K562 (cell line): ENCODE results near the gene CLTA. TPM values are rescaled to one million over a fixed set of nuclear protein-coding genes. Genes with fewer than 3 reads are reported as not detected.

Experiments used
- ATAC-seq: fragments of 200-7000 bp; cut with Tn5 transposase; 3 replicates; pipeline ENCODE4 v1.9.1; 2020; ENCODE audit warnings: moderate library complexity
- BruUV-seq: library from RNA; stranded (reverse); fragments of 400-500 nt; replicated peaks from 2 replicates; lab custom pipeline; 2021; lab: Mats Ljungman, UMichigan
- CTCF ChIA-PET: fragments of 300-600 bp; formaldehyde crosslinking; extraction: SDS; loops from one replicate; lab custom pipeline; 2021; ENCODE audit warnings: low intra/inter-chr PET ratio; lab: Yijun Ruan, JAX
- POLR2A ChIA-PET: fragments of 300-600, 350-650 bp; sonication (Branson Sonifier 250); formaldehyde crosslinking; extraction: SDS; loops from one replicate; lab custom pipeline; 2021; ENCODE audit warnings: antibody characterized with exemption, inconsistent platforms; lab: Yijun Ruan, JAX
- DNase-seq, 4 experiments: peaks; one replicate each; pipeline versions ENCODE4 v3.0.0 to v3.0.0-alpha.2; 2011 to 2018; ENCODE audit warnings: low spot score in 3 of 4, mixed read lengths in 3 of 4; ENCODE audit errors: extremely low read depth in 1 of 4
- FAIRE-seq: peaks from 2 replicates; lab custom pipeline; 2011; peaks lifted over from hg19 to GRCh38; lab: Jason Lieb, UNC
- H2AFZ ChIP-seq: 2 replicates; pipeline ENCODE4 v1.6.0; 2011; ENCODE audit warnings: low read depth, low read length, control low read depth, inconsistent platforms
- H3K27ac ChIP-seq: fragments of 200-600 bp; 3 replicates; pipeline ENCODE4 v1.8.0; 2011; ENCODE audit warnings: low read depth, mild to moderate bottlenecking, control low read depth, inconsistent platforms, low read length, moderate library complexity, mixed read lengths; ENCODE audit errors: extremely low read depth
- H3K27me3 ChIP-seq, 2 experiments: fragments of 300-600 bp in 1 of 2; 2 replicates in 1 of 2; 3 replicates in 1 of 2; pipeline versions ENCODE4 v1.6.0 to v1.8.0; 2011; ENCODE audit warnings: inconsistent platforms in 2 of 2, low read length in 2 of 2, mild to moderate bottlenecking in 1 of 2, mixed read lengths in 1 of 2, moderate library complexity in 1 of 2; ENCODE audit not compliant: control insufficient read depth in 2 of 2, insufficient read depth in 2 of 2
- H3K36me3 ChIP-seq: fragments of 300-600 bp; 3 replicates; pipeline ENCODE4 v1.8.0; 2011; ENCODE audit warnings: mild to moderate bottlenecking, low read length, inconsistent platforms; ENCODE audit not compliant: control insufficient read depth, insufficient read depth
- H3K4me1 ChIP-seq, 2 experiments: fragments of 200-600 bp in 1 of 2; replicated peaks in 1 of 2; 2 replicates in 1 of 2; 3 replicates in 1 of 2; pipeline versions ENCODE4 v1.5.1 to v1.8.0; 2011; ENCODE audit warnings: inconsistent platforms in 2 of 2, low read length in 2 of 2, mild to moderate bottlenecking in 1 of 2, mixed read lengths in 1 of 2, moderate library complexity in 1 of 2; ENCODE audit not compliant: control insufficient read depth in 2 of 2, insufficient read depth in 2 of 2
- H3K4me2 ChIP-seq: 2 replicates; pipeline ENCODE4 v1.6.1; 2011; ENCODE audit warnings: low read length, control low read depth, inconsistent platforms, mixed read lengths; ENCODE audit not compliant: insufficient read depth
- H3K4me3 ChIP-seq: fragments of 200-600 bp; sonication (generic), shearing (Covaris generic); 2 replicates; pipeline ENCODE4 v1.5.1; 2016; ENCODE audit warnings: control low read depth, inconsistent platforms
- H3K79me2 ChIP-seq: fragments of 200-600 bp; 3 replicates; pipeline ENCODE4 v1.8.0; 2011; ENCODE audit warnings: low read length, inconsistent platforms; ENCODE audit not compliant: control insufficient read depth, insufficient read depth
- H3K9ac ChIP-seq, 2 experiments: 2 replicates each; pipeline versions ENCODE4 v1.6.0 to v1.6.1; 2011; ENCODE audit warnings: low read depth in 2 of 2, low read length in 2 of 2, control low read depth in 1 of 2, inconsistent platforms in 1 of 2, mild to moderate bottlenecking in 1 of 2, mixed read lengths in 1 of 2; ENCODE audit not compliant: insufficient read depth in 1 of 2
- H3K9me1 ChIP-seq: one replicate; pipeline ENCODE4 v1.6.0; 2011; ENCODE audit warnings: inconsistent platforms, mild to moderate bottlenecking, low read length, moderate library complexity; ENCODE audit not compliant: control insufficient read depth, insufficient read depth
- H3K9me3 ChIP-seq: replicated peaks from 2 replicates; pipeline ENCODE4 v1.5.1; 2011; ENCODE audit warnings: low read depth, low read length, inconsistent platforms; ENCODE audit not compliant: control insufficient read depth, insufficient read depth
- H4K20me1 ChIP-seq: replicated peaks from 2 replicates; pipeline ENCODE4 v1.6.1; 2011; ENCODE audit warnings: low read length, inconsistent platforms, mixed read lengths; ENCODE audit not compliant: control insufficient read depth, insufficient read depth
- RNF2 ChIP-seq: sonication (generic); IDR thresholded peaks from 2 replicates; pipeline ENCODE4 v1.6.1; 2016
- SAP30 ChIP-seq: fragments of 200-600 bp; sonication (generic); IDR thresholded peaks from 2 replicates; pipeline ENCODE4 v1.6.1; 2012; ENCODE audit warnings: borderline replicate concordance, low read depth, mild to moderate bottlenecking, moderate library complexity, low read length, control low read depth, inconsistent platforms; ENCODE audit not compliant: insufficient read depth, poor library complexity, severe bottlenecking
- ZBTB17 ChIP-seq: fragments of 450-650 bp; formaldehyde crosslinking; IDR thresholded peaks from 2 replicates; pipeline ENCODE4 v1.4.0; 2020; ENCODE audit warnings: mild to moderate bottlenecking
- ZNF3 ChIP-seq: fragments of 250-450 bp; sonication (Bioruptor Pico); IDR thresholded peaks from 2 replicates; pipeline ENCODE4 v1.5.0; 2021; ENCODE audit warnings: mild to moderate bottlenecking, moderate library complexity
- WGBS: fragments of 100-300 bp; shearing (Covaris generic); methylation state at CpG from one replicate; pipeline ENCODE4 v1.1.6; 2016; ENCODE audit warnings: low coverage, mixed read lengths; ENCODE audit not compliant: insufficient coverage; ENCODE audit errors: missing lambda C conversion rate; 5-methylcytosine and 5-hydroxymethylcytosine counted together
- in situ Hi-C: fragments of 300-500 bp; cut with MboI; formaldehyde crosslinking; loops from 4 replicates; pipeline ENCODE4 v1.15.0; 2018; ENCODE audit warnings: inconsistent platforms, mixed read lengths
- intact Hi-C: fragments of 100-400 bp; cut with micrococcal nuclease; formaldehyde crosslinking; loops from 2 replicates; pipeline ENCODE4 v1.14.2; 2022
- polyA plus RNA-seq, 8 experiments: library from polyadenylated mRNA; depleted of rRNA in 4 of 8; stranded (reverse) in 5 of 8; unstranded in 3 of 8; fragments of >200 nt; fragmentation: Nextera tagmentation in 2 of 8; fragmentation: Illumina TruSeq in 1 of 8; extraction: Ambion mirVana in 2 of 8; extraction: Trizol in 1 of 8; gene quantifications; 2 replicates each; pipeline versions ENCODE4 v1.2.1 to v1.2.3, GENCODE V29; 2011 to 2014; ENCODE audit warnings: inconsistent platforms in 1 of 8, missing spikeins in 1 of 8
- total RNA-seq, 7 experiments: library from RNA; depleted of rRNA in 6 of 7; stranded (reverse); fragments of >200 nt in 6 of 7; fragmentation: Illumina TruSeq in 2 of 7; extraction: Trizol in 2 of 7; gene quantifications; 2 replicates each; pipeline versions ENCODE4 v1.2.1 to v1.2.3, GENCODE V29; 2011 to 2021; ENCODE audit warnings: low replicate concordance in 1 of 7
- TF ChIP-seq, protein P1 (sequence below), 2 experiments: IDR thresholded peaks; 2 replicates each; pipeline ENCODE4 v1.6.1; 2011; ENCODE audit warnings: borderline replicate concordance in 1 of 2, control low read depth in 1 of 2, low read depth in 1 of 2, low read length in 1 of 2, mild to moderate bottlenecking in 1 of 2, mixed read lengths in 1 of 2, moderate library complexity in 1 of 2; ENCODE audit not compliant: insufficient read depth in 1 of 2, insufficient read length in 1 of 2, poor library complexity in 1 of 2, severe bottlenecking in 1 of 2; ENCODE audit errors: extremely low read depth in 1 of 2
- TF ChIP-seq, protein P2 (sequence below): IDR thresholded peaks from 3 replicates; pipeline ENCODE4 v1.6.1; 2011; ENCODE audit warnings: borderline replicate concordance, mild to moderate bottlenecking; ENCODE audit not compliant: insufficient read length, insufficient read depth
- TF ChIP-seq, protein P3 (sequence below): fragments of 250-450 bp; sonication (Bioruptor Pico); IDR thresholded peaks from 2 replicates; pipeline ENCODE4 v1.4.0; 2020; ENCODE audit warnings: mild to moderate bottlenecking, moderate library complexity, borderline replicate concordance

The CLTA gene
- total and polyA plus RNA-seq, 9 of the 15 experiments (the other 6 are each of a cell fraction or from before 2014, with no cell fraction given) = 37.8 to 219 (median 144) TPM

DNA sequence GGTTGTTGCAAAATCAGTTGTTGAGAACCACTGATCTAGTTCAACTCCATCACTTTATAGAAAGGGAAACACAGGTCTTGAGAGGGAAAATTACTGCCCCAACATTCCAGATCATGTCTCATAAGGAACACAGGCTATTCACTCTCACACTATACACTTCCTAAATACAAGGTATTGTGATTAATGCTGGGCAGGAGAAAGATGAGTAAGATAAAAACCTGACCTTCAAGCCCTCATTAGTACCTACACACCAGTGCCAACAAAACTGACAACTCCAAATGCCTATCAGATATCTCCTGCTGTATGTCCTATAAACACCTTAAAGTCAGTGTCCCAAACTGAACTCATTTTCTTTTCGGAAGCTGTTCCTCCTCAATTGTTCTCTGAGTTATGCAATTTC is 59.4 kb downstream of the CLTA start:
- DNase-seq = no peak
- no peaks in the 10 kb centered on the region for H3K9me3 ChIP-seq
- ChIA-PET CTCF (no interaction called here), POLR2A (interaction anchor here (0.9 to 1.8 kb wide), 2 partner anchors 9 to 25 kb away, joined by 4 to 6 read pairs; partner anchors contain the start of gene GNE)
- 100% methylated on average over 1 of the region's 1 CpG for WGBS
- H3K27me3 ChIP-seq = no peaks in the 10 kb centered on the region
- H3K4me2 ChIP-seq = no peak overlapping the region
- no peak for FAIRE-seq
- no peaks in the 10 kb centered on the region for H4K20me1 ChIP-seq
- no peaks in the 10 kb centered on the region; a peak in 1 of 5 replicates for H3K4me1 ChIP-seq
- TF ChIP-seq, protein P1, sequence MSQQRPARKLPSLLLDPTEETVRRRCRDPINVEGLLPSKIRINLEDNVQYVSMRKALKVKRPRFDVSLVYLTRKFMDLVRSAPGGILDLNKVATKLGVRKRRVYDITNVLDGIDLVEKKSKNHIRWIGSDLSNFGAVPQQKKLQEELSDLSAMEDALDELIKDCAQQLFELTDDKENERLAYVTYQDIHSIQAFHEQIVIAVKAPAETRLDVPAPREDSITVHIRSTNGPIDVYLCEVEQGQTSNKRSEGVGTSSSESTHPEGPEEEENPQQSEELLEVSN (IDR thresholded peaks at IDR 0.05; ENCODE audit: borderline replicate concordance in 1 of 2, extremely low read depth in 1 of 2, insufficient read depth in 1 of 2, insufficient read length in 1 of 2, low read depth in 1 of 2, low read length in 1 of 2, poor library complexity in 1 of 2, severe bottlenecking in 1 of 2) = no peak
- TF ChIP-seq RNF2 (no peak), SAP30 (no peak), ZBTB17 (CRISPR knock-in tag) (no peak), ZNF3 (CRISPR knock-in tag) (no peak)
- TF ChIP-seq, protein P2, sequence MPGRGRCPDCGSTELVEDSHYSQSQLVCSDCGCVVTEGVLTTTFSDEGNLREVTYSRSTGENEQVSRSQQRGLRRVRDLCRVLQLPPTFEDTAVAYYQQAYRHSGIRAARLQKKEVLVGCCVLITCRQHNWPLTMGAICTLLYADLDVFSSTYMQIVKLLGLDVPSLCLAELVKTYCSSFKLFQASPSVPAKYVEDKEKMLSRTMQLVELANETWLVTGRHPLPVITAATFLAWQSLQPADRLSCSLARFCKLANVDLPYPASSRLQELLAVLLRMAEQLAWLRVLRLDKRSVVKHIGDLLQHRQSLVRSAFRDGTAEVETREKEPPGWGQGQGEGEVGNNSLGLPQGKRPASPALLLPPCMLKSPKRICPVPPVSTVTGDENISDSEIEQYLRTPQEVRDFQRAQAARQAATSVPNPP = no peak
- TF ChIP-seq, protein P3, sequence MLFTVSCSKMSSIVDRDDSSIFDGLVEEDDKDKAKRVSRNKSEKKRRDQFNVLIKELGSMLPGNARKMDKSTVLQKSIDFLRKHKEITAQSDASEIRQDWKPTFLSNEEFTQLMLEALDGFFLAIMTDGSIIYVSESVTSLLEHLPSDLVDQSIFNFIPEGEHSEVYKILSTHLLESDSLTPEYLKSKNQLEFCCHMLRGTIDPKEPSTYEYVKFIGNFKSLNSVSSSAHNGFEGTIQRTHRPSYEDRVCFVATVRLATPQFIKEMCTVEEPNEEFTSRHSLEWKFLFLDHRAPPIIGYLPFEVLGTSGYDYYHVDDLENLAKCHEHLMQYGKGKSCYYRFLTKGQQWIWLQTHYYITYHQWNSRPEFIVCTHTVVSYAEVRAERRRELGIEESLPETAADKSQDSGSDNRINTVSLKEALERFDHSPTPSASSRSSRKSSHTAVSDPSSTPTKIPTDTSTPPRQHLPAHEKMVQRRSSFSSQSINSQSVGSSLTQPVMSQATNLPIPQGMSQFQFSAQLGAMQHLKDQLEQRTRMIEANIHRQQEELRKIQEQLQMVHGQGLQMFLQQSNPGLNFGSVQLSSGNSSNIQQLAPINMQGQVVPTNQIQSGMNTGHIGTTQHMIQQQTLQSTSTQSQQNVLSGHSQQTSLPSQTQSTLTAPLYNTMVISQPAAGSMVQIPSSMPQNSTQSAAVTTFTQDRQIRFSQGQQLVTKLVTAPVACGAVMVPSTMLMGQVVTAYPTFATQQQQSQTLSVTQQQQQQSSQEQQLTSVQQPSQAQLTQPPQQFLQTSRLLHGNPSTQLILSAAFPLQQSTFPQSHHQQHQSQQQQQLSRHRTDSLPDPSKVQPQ (CRISPR knock-in tag) = no peak
- H3K36me3 ChIP-seq = peaks cover 24% of the 10 kb centered on the region; the same call in 2 of the 3 replicates
- ATAC-seq = no peak
- intact Hi-C loops (no loop called here), in situ Hi-C loops (loop anchor here (5.0 kb wide), 1 partner anchor 72 kb away; no protein-coding TSS in a partner anchor)
- no peak overlapping the region for H3K27ac ChIP-seq
- H2AFZ ChIP-seq = no peak overlapping the region
- H3K79me2 ChIP-seq = peaks cover 5% of the 10 kb centered on the region; the same call in 1 of the 3 replicates
- H3K9me1 ChIP-seq = no peaks in the 10 kb centered on the region
- BruUV-seq = no TSS peak
- no peak overlapping the region for H3K9ac ChIP-seq
- H3K4me3 ChIP-seq = no peak overlapping the region
